ENCODE data around the gene SGCA. TPM values are rescaled to one million over a fixed set of nuclear protein-coding genes. Genes with fewer than 3 reads are reported as not detected.

Gene SGCA
- total RNA-seq, 2 experiments from 2014 or later = 0.30 TPM; not detected in 1

DNA sequence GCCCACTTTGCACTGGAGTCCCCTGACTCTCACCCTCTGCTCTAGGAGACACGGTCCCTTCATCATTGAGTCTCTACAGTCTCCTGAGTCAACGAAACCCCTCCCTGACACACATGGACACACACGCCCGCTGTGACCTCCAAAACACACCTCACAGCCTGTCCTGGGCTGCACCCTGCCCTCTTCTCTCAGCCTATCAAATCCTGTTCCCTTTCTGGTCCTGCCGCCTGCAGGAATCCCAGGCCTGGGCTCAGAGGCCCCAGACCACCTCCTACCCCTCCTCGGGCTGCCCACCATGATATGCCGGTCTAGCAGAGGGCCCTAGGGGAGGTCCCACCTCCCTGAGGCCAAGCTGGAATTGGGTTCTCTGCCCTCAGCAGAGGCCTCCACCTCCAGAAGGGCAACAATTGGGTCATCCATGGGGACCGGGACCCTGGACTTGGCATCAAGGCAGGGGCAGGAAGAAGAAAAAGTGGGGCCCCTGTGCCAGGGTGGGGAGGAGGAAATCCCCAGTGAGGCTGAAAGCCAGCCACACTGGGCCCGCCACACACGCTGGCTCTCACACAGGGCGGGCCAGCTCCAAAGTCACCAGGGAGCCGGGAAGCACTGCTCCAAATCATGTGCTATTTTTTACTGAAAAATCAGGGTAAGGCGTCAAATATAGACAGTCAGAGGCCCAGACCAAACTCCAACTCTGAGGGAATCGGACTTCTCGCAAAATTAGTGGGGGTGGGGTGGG lies 18.7 kb upstream of the SGCA start:
- Mint-ChIP-seq H3K9me3 (no peaks in the 10 kb centered on the region), H3K4me1 (peaks cover 62% of the 10 kb centered on the region), H3K4me3 (peak overlapping the region; percentile 88), H3K27me3 (no peaks in the 10 kb centered on the region), H3K27ac (peak overlapping the region; percentile 81), H3K36me3 (ENCODE audit: low read depth) (peaks cover 72% of the 10 kb centered on the region)
- no peak for DNase-seq
- CTCF ChIA-PET = interaction anchor here (0.9 to 1.9 kb wide), 3 partner anchors 14 to 583 kb away, joined by 3 to 8 read pairs (median 4); no protein-coding TSS in a partner anchor
- POLR2A ChIA-PET = interaction anchor here (1.2 to 2.4 kb wide), 4 partner anchors 9 to 17 kb away, joined by 3 to 13 read pairs (median 8); partner anchors contain the start of gene SAMD14

DNA sequence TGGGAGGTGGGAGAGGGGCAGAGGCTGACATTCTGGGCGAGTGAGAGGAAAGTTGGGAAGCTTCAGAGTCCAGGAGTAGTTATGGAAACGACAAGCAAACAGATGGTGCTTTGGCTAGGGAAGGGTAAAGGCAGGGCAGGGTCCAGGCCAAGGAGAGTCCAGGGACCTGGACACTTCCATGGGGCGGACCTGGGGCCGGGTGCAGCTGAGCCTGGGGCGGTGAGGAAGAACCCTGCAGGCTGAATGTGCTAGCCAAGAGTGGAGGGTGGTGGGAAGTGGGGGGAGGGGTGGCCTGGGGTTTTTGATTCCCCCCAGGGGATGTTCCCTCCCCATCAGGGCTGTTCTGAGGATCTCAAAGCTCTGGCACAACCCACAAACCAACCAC lies 18.0 kb upstream of the SGCA start:
- POLR2A ChIA-PET = interaction anchor here (1.0 to 2.4 kb wide), 5 partner anchors 8 to 44 kb away, joined by 3 to 13 read pairs (median 4); no protein-coding TSS in a partner anchor
- H3K4me1 Mint-ChIP-seq = peaks cover 60% of the 10 kb centered on the region
- no peak for DNase-seq

DNA sequence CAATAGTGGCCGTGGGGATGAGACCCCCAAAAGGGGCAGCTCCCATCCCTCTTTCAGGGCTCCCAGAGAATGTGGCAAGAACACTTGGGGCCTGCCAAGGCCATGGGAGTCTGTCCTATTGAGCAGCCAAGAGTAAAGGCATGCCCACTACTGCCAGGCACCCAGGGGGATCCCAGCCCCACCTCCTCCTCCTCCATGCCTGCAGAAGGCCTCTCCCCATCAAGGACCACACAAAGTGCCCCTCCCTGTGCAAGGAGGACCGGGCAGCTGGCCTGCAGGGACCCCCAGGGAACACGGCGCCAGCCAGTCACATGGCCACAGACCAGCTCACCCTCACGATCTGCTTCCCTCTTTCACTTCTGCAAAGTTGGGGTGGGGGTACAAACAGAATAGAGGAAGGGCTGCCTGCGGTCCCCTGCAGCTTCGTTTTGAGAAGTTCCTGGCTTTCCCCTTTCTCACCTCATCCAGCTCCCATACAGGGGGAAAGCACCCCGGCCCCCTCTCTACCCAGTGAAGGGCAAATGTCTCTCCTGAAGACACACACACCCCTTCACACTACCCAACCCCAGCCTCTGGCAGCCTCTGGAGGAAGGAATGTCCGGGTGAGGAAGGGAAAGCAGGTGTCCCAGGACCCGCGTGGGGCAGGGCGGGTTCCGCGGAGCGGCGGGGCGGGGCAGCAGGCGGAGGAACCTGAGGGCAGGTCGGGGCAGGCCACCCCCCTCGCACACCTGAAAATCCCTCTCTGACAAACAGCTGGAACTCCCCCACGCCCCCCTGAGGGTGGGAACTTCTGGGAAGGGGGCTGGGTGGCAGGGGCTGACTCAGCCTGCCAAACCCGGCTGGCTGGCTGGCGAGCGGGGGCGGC lies 17.3 kb upstream of the SGCA start:
- peak overlapping the region; percentile 88 for H3K4me3 Mint-ChIP-seq
- H3K4me1 Mint-ChIP-seq = peaks cover 54% of the 10 kb centered on the region
- H3K27me3 Mint-ChIP-seq = no peaks in the 10 kb centered on the region
- CTCF ChIA-PET = interaction anchor here (0.7 to 5.7 kb wide), 5 partner anchors 8 to 31 kb away, joined by 3 to 58 read pairs (median 6); no protein-coding TSS in a partner anchor
- DNase-seq = peak; percentile 57
- peak overlapping the region; percentile 81 for H3K27ac Mint-ChIP-seq
- H3K36me3 Mint-ChIP-seq (ENCODE audit: low read depth) = peaks cover 59% of the 10 kb centered on the region
- POLR2A ChIA-PET = interaction anchor here (1.0 to 2.4 kb wide), 6 partner anchors 8 to 54 kb away, joined by 3 to 13 read pairs (median 4); no protein-coding TSS in a partner anchor
- no peaks in the 10 kb centered on the region for H3K9me3 Mint-ChIP-seq

More for the DNA sequence above, 18.0 kb upstream of the SGCA start:
- no peaks in the 10 kb centered on the region for H3K9me3 Mint-ChIP-seq
- peak overlapping the region; percentile 88 for H3K4me3 Mint-ChIP-seq
- peak overlapping the region; percentile 81 for H3K27ac Mint-ChIP-seq
- no peaks in the 10 kb centered on the region for H3K27me3 Mint-ChIP-seq
- CTCF ChIA-PET = interaction anchor here (0.7 to 5.7 kb wide), 4 partner anchors 8 to 31 kb away, joined by 4 to 58 read pairs (median 21); no protein-coding TSS in a partner anchor
- H3K36me3 Mint-ChIP-seq (ENCODE audit: low read depth) = peaks cover 65% of the 10 kb centered on the region

DNA sequence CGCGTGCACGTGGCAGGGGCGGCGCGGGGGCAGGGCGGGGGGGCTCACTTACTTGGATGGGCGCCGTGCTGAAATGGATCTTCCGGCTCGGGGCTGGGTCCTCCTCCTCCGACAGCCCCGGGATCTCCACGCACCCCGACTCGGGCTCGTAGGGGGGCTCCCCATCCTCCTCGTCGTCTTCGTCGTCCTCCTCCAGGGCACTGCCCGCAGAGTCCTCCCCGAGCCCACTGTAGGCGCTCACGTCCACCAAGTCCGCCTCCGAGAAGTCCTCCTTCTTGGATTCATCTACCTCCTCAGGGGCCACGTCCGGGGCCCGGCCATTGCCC lies 16.8 kb upstream of the SGCA start:
- DNase-seq = no peak
- no peaks in the 10 kb centered on the region for H3K9me3 Mint-ChIP-seq
- H3K27me3 Mint-ChIP-seq = no peaks in the 10 kb centered on the region
- H3K4me3 Mint-ChIP-seq = peak overlapping the region; percentile 88
- ChIA-PET POLR2A (interaction anchor here (1.0 to 4.4 kb wide), 7 partner anchors 9 to 55 kb away, joined by 3 to 47 read pairs (median 6); no protein-coding TSS in a partner anchor), CTCF (interaction anchor here (0.8 to 5.7 kb wide), 3 partner anchors 9 to 17 kb away, joined by 3 to 58 read pairs (median 36); no protein-coding TSS in a partner anchor)
- peaks cover 48% of the 10 kb centered on the region for H3K4me1 Mint-ChIP-seq
- H3K27ac Mint-ChIP-seq = peak overlapping the region; percentile 75
- peaks cover 53% of the 10 kb centered on the region for H3K36me3 Mint-ChIP-seq (ENCODE audit: low read depth)

DNA sequence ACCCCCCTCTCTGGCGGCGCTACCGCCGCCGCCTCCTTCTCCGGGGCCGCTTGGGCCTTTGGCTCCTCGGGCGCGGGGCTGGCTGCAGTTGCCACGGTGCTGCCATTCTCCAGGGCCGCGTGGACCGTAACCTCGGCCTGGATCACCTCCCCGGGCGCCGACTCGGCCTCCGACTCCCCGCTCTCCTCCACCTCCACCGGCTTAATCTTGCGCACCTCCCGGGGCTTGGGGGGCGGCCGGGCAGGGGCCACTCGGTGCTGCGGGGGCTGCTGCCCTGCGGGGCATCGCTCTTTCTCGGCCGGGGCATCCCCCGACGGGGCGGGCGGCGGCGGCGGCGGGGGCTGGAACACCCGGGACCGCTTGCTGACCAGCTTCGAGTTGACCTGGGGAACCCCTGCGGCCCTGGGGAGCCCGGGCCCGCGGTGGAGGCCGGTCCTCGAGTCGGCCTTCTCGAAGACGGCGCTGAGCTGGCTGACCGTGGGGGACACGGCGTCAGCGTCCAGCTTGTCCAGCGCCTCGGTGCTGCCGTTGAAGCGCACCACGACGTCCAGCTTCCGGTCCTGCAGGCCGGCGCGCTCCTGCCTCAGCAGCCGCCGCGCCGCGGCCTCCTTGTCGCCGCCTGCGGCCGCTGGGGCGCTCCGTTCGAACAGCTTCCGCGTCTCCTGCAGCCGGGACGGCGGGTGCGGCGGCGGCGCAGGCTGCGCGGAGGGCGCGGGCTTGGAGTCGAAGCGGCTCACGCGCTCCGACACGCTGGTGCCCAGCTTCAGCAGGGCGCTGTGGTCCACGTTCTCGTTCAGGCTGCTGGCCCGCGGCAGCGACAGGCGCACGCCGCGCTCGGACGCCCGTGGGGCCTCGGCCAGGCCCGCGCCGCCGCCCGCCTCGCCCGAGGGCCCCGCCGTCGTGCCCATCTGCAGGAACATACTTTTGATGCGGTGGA lies 16.1 kb upstream of the SGCA start:
- no peaks in the 10 kb centered on the region for H3K27me3 Mint-ChIP-seq
- peak overlapping the region; percentile 88 for H3K4me3 Mint-ChIP-seq
- POLR2A ChIA-PET = interaction anchor here (0.7 to 4.4 kb wide), 10 partner anchors 8 to 197 kb away, joined by 3 to 47 read pairs (median 4); partner anchors contain the start of gene ITGA3

DNA sequence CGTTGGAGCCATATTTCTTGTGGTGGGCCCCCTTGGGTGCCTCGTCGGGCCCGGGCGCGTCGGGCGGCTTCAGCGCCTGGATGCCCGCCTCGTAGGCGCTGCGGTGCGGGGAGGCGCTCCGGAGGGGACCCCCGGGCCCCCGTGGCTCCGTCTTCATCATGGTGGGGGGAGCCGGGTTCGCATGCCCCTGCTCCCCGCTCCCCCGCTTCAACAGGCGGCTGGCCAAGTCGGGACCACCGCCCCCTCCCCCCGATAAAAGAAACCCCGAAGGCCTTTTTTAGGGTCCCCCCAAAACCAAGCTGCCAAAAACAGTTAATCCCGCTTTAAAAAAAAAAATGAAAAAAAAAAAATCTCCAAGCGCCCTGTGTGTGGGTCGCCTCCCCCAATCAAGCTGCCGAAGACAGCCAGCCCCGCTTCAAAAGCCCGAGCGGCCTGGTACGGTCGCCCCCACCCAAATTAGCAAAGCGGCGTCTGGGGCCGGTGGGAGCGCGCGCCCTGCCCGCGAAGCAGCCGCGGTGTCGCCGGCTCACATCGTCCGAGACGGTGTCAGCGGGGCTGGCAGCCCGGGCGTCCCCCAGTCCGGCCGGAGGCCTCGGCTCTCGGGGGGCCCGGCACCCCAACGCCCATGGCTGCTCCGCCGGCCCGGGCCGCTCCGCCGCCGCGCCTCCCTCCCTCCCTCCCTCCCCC lies 15.3 kb upstream of the SGCA start, which contains the start of gene PPP1R9B:
Gene PPP1R9B, minus strand, starts transcription at position 324 of the 687 bp plus-strand sequence. Its CDS starts 164 bp downstream, at position 160.
- CTCF ChIA-PET = interaction anchor here (0.5 to 5.7 kb wide), 8 partner anchors 10 to 350 kb away, joined by 3 to 58 read pairs (median 6); partner anchors contain the start of gene PDK2
- Mint-ChIP-seq H3K36me3 (ENCODE audit: low read depth) (peaks cover 39% of the 10 kb centered on the region), H3K27me3 (no peaks in the 10 kb centered on the region), H3K4me1 (peaks cover 48% of the 10 kb centered on the region), H3K9me3 (no peaks in the 10 kb centered on the region), H3K27ac (peak within 1 kb of the TSS; percentile 95), H3K4me3 (peak within 1 kb of the TSS; percentile 88)
- POLR2A ChIA-PET = interaction anchor here (0.6 to 4.4 kb wide), 7 partner anchors 10 to 412 kb away, joined by 3 to 47 read pairs (median 4); no protein-coding TSS in a partner anchor
- DNase-seq = no peak

More for the DNA sequence above, 16.1 kb upstream of the SGCA start:
- CTCF ChIA-PET = interaction anchor here (0.8 to 5.7 kb wide), 5 partner anchors 10 to 93 kb away, joined by 3 to 58 read pairs (median 18); partner anchors contain the start of gene PDK2
- H3K27ac Mint-ChIP-seq = peak overlapping the region; percentile 75
- H3K9me3 Mint-ChIP-seq = no peaks in the 10 kb centered on the region
- DNase-seq = peak; percentile 69
- peaks cover 48% of the 10 kb centered on the region for H3K4me1 Mint-ChIP-seq
- H3K36me3 Mint-ChIP-seq (ENCODE audit: low read depth) = peaks cover 46% of the 10 kb centered on the region

DNA sequence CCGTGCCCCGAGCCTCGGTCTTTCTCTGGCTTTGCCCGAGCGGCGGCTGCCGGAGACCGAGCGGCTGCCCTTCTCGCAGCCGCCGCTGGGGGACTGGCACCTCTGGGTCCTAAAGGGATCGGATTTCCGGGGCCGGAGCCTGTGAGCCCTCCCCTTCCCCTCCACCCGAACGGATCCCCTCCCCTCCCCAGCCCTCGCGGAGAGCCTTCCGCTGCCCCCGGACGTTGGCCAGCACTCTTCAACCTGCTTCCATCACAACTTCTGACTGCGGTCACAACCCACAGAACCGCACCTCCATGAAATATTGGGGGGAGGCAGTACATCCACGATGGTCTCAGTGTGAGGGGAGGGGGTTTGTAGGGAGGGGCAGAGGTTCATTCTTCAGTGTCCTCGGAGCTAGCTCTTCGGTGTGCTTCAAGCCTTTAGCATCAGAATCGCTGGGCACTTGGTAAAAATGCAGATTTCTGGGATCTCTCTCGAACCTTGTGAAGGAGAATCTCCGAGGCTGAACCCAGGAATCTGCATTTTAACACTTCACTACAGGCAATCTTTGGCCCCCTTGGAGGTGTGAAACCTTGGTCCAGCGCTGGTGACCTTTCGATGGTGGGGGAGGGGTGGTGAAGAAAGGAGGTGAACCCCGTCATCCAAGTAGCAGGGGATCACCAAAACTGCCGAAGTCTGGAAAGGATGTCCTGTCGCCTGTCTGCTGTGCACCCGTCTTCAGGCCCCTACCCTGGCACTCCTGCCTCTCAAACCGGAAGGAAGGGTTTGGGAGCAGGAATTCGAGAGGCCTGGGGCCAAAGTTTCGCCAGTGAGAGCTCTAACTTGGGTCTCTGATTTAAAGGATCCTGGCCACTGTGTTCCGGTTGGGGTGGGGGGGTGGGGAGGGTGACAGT lies 14.5 kb upstream of the SGCA start:
- peak overlapping the region; percentile 83 for H3K4me3 Mint-ChIP-seq
- peaks cover 34% of the 10 kb centered on the region for H3K36me3 Mint-ChIP-seq (ENCODE audit: low read depth)
- no peaks in the 10 kb centered on the region for H3K9me3 Mint-ChIP-seq
- POLR2A ChIA-PET = interaction anchor here (0.6 to 4.4 kb wide), 6 partner anchors 10 to 412 kb away, joined by 3 to 47 read pairs (median 8); partner anchors contain the start of gene SAMD14
- H3K27ac Mint-ChIP-seq = peak overlapping the region; percentile 95
- H3K27me3 Mint-ChIP-seq = no peaks in the 10 kb centered on the region
- peak; percentile 93 for DNase-seq
- peaks cover 40% of the 10 kb centered on the region for H3K4me1 Mint-ChIP-seq
- CTCF ChIA-PET = interaction anchor here (0.5 to 5.7 kb wide), 16 partner anchors 8 to 349 kb away, joined by 3 to 58 read pairs (median 4); partner anchors contain the start of gene PDK2

DNA sequence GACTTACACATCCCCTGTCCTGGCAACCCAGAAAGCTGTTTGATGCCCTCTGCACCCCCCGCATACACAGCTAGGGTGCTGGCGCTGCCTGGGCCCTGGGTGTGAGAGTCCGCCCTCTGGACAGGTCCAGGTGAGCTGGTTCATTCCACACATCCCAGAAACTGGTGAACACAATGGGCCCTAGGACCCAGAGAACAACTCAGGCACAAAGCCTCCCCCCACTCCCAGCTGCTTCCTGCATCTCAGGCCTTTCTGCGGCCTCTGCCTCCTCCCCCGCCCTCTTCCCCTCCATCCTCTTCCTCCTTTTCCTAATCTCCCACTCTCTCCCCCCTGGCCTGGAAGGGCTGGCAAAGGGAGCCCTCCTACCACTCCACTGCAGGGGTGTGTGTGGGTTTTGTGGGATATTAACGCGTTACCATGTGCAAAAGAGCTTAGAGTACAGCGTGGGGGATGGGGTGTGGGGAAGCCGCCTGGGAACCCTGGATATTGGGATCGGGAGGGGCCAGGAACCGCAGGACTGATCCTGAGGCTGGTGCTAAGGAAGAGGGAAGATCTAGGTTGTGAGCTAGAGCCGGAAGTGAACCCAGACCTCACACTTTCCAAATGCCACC lies 13.8 kb upstream of the SGCA start:
- Mint-ChIP-seq H3K27ac (peak overlapping the region; percentile 95), H3K27me3 (no peaks in the 10 kb centered on the region)
- CTCF ChIA-PET = interaction anchor here (0.7 to 5.7 kb wide), 14 partner anchors 9 to 334 kb away, joined by 3 to 58 read pairs (median 4); partner anchors contain the start of gene PDK2

DNA sequence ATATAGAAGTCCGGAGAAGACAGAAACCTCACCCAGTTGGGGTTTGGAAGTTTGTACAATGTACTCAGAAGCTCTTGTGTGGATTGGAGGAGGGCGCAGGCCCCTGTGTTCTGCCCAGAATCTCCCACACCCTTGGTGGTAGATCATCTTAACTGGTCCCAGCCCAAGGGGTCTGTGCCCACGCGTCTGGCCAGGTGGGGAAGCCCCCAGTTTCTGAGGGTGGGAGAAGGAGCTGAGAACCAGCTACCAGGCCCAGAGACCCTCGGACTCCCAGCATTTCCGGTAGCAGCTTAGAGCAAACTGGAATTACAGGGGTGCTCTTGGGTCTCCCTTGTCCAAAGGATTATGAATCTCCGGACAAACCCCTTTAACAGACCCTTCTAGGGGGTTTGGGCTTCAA lies 13.1 kb upstream of the SGCA start:
- Mint-ChIP-seq H3K4me3 (no peak overlapping the region), H3K4me1 (peaks cover 34% of the 10 kb centered on the region), H3K9me3 (no peaks in the 10 kb centered on the region), H3K27ac (no peak overlapping the region), H3K27me3 (no peaks in the 10 kb centered on the region), H3K36me3 (ENCODE audit: low read depth) (peaks cover 20% of the 10 kb centered on the region)
- POLR2A ChIA-PET = interaction anchor here (0.7 to 4.4 kb wide), 5 partner anchors 9 to 359 kb away, joined by 3 to 47 read pairs (median 8); partner anchors contain the start of gene SAMD14
- CTCF ChIA-PET = interaction anchor here (0.7 to 5.7 kb wide), 11 partner anchors 9 to 335 kb away, joined by 3 to 58 read pairs (median 5); partner anchors contain the start of gene PDK2
- no peak for DNase-seq

More for the DNA sequence above, 13.8 kb upstream of the SGCA start:
- peak overlapping the region; percentile 83 for H3K4me3 Mint-ChIP-seq
- peaks cover 27% of the 10 kb centered on the region for H3K36me3 Mint-ChIP-seq (ENCODE audit: low read depth)
- no peaks in the 10 kb centered on the region for H3K9me3 Mint-ChIP-seq
- H3K4me1 Mint-ChIP-seq = peaks cover 34% of the 10 kb centered on the region
- peak; percentile 73 for DNase-seq
- POLR2A ChIA-PET = interaction anchor here (0.7 to 4.4 kb wide), 5 partner anchors 9 to 359 kb away, joined by 3 to 47 read pairs (median 8); partner anchors contain the start of gene SAMD14
